Dedifferentiated amniotic fluid mesenchymal stem cell (primary cell): ENCODE measurements around the gene LHPP.
"Not testable (repeated sequence)": the region's sequence is repeated elsewhere in the genome, so short reads cannot be mapped to it uniquely, and the experiment has no call there.

Source experiments
- DNase-seq: peaks from one replicate; pipeline ENCODE4 v3.0.0-alpha.2; 2016; ENCODE audit errors: extremely low spot score

LHPP gene

GRCh38 chr10:124570646-124571045 lies 109.0 kb downstream of the LHPP start:
- DNase-seq = no peak

GRCh38 chr10:124572751-124573150 lies 111.1 kb downstream of the LHPP start:
- DNase-seq = no peak

- no peak for DNase-seq
These were observed 112.3 kb downstream of the LHPP start for GRCh38 chr10:124573726-124574455.

- no peak for DNase-seq
These were observed 112.9 kb downstream of the LHPP start for GRCh38 chr10:124574456-124575070.

GRCh38 chr10:124575107-124576035 lies 113.7 kb downstream of the LHPP start:
- no peak for DNase-seq

- DNase-seq = no peak
These were observed 115.2 kb downstream of the LHPP start for GRCh38 chr10:124576526-124577420.

GRCh38 chr10:124577651-124578050 lies 116.0 kb downstream of the LHPP start:
- DNase-seq = no peak

- DNase-seq = no peak
These were observed 116.8 kb downstream of the LHPP start for GRCh38 chr10:124578231-124579010.

- DNase-seq = no peak
These were observed 117.4 kb downstream of the LHPP start for GRCh38 chr10:124579011-124579399.

- DNase-seq = no peak
These were observed 124.5 kb downstream of the LHPP start for GRCh38 chr10:124586142-124586541.

- DNase-seq = no peak
These were observed 126.2 kb downstream of the LHPP start for GRCh38 chr10:124587811-124588211.

- DNase-seq = not testable (repeated sequence)
These were observed 126.7 kb downstream of the LHPP start for GRCh38 chr10:124588341-124588735.

GRCh38 chr10:124588736-124589490 lies 127.3 kb downstream of the LHPP start:
- DNase-seq = no peak

- DNase-seq = no peak
These were observed 127.9 kb downstream of the LHPP start for GRCh38 chr10:124589491-124590041.

- DNase-seq = no peak
These were observed 128.8 kb downstream of the LHPP start for GRCh38 chr10:124590216-124591122.

GRCh38 chr10:124591123-124591495 lies 129.5 kb downstream of the LHPP start:
- DNase-seq = no peak

- DNase-seq = no peak
These were observed 130.5 kb downstream of the LHPP start for GRCh38 chr10:124592101-124592500.

- DNase-seq = no peak
These were observed 131.3 kb downstream of the LHPP start for GRCh38 chr10:124592736-124593430.
